Ectodermal cell (in vitro differentiated cells): ENCODE results near the gene ERP44.
"Not testable (repeated sequence)": the region's sequence is repeated elsewhere in the genome, so short reads cannot be mapped to it uniquely, and the experiment has no call there.

ENCODE experiments used
- H3K27ac ChIP-seq: 2 replicates; pipeline ENCODE4 v1.7.0; 2013; ENCODE audit warnings: mild to moderate bottlenecking, low read depth, low read length; ENCODE audit not compliant: insufficient read depth, poor library complexity, severe bottlenecking
- H3K27me3 ChIP-seq: 2 replicates; pipeline ENCODE4 v1.7.0; 2013; ENCODE audit warnings: mild to moderate bottlenecking, low read length; ENCODE audit not compliant: insufficient read depth, control insufficient read depth, poor library complexity, severe bottlenecking
- H3K36me3 ChIP-seq: one replicate; pipeline ENCODE4 v1.7.0; 2013; ENCODE audit warnings: low read length; ENCODE audit not compliant: control insufficient read depth, insufficient read depth
- H3K4me1 ChIP-seq: one replicate; pipeline ENCODE4 v1.7.0; 2013; ENCODE audit warnings: low read length; ENCODE audit not compliant: control insufficient read depth, insufficient read depth
- H3K4me3 ChIP-seq: 2 replicates; pipeline ENCODE4 v1.7.0; 2013; ENCODE audit warnings: low read depth, low read length, control low read depth; ENCODE audit not compliant: insufficient read depth
- H3K9me3 ChIP-seq: 2 replicates; pipeline ENCODE4 v1.7.0; 2013; ENCODE audit warnings: mild to moderate bottlenecking, low read length, moderate library complexity; ENCODE audit not compliant: control insufficient read depth
- WGBS, 2 experiments: methylation state at CpG; one replicate each; pipeline ENCODE4 v1.1.7; 2013; ENCODE audit warnings: missing lambda C conversion rate in 2 of 2; 5-methylcytosine and 5-hydroxymethylcytosine counted together

Gene ERP44

GRCh38 chr9:100101608-100102007 lies 2.8 kb upstream of the ERP44 start:
- Histone ChIP-seq H3K36me3 (peaks cover 6% of the 10 kb centered on the region), H3K27ac (no peak overlapping the region), H3K4me1 (no peaks in the 10 kb centered on the region), H3K4me3 (no peak overlapping the region), H3K27me3 (no peaks in the 10 kb centered on the region), H3K9me3 (no peaks in the 10 kb centered on the region)
- WGBS, 2 experiments: 90 to 96% methylated on average over 6 of the region's 6 CpGs

GRCh38 chr9:100100146-100100667 lies 1.4 kb upstream of the ERP44 start:
- Histone ChIP-seq H3K36me3 (no peaks in the 10 kb centered on the region), H3K4me3 (peak overlapping the region; percentile 93), H3K4me1 (no peaks in the 10 kb centered on the region), H3K9me3 (no peaks in the 10 kb centered on the region), H3K27me3 (no peaks in the 10 kb centered on the region), H3K27ac (no peak overlapping the region)
- whole genome bisulfite sequencing, 2 experiments: 93 to 100% methylated on average over 1 to 2 of the region's 2 CpGs

DNA sequence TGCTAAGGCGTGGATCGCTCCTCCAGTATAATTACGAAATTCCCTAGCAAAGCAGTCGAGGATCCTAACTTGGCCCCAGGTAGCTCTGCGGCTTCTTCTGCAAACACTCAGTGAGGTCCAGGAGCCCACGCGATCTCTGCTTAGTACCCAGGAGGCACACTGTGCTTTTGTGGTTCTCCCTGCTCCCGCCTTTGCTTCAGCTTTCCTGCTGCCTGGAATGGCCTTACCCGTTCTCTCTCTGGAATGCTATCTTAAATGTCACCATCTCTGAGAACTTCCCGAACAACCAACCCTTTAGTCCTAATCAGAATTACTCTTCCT lies 882 bp upstream of the ERP44 start:
- Histone ChIP-seq H3K9me3 (no peaks in the 10 kb centered on the region), H3K4me3 (peak overlapping the region; percentile 93), H3K27me3 (no peaks in the 10 kb centered on the region), H3K4me1 (no peaks in the 10 kb centered on the region), H3K36me3 (no peaks in the 10 kb centered on the region), H3K27ac (no peak overlapping the region)
- 21 to 25% methylated on average over 10 of the region's 10 CpGs for WGBS, 2 experiments

GRCh38 chr9:100098046-100098886 lies 534 bp downstream of the ERP44 start:
- WGBS, 2 experiments: 3 to 4% methylated on average over 37 of the region's 37 CpGs
- no peaks in the 10 kb centered on the region for H3K4me1 ChIP-seq

GRCh38 chr9:100096378-100096916 lies 2.4 kb downstream of the ERP44 start:
- 98% methylated on average over 2 of the region's 3 CpGs for WGBS, 2 experiments
- no peak overlapping the region for H3K4me3 ChIP-seq
- no peaks in the 10 kb centered on the region for H3K9me3 ChIP-seq
- no peaks in the 10 kb centered on the region for H3K4me1 ChIP-seq
- H3K27me3 ChIP-seq: no peaks in the 10 kb centered on the region
- no peaks in the 10 kb centered on the region for H3K36me3 ChIP-seq
- no peak overlapping the region for H3K27ac ChIP-seq

More at GRCh38 chr9:100098046-100098886, 534 bp downstream of the ERP44 start:
- no peaks in the 10 kb centered on the region for H3K27me3 ChIP-seq
- H3K4me3 ChIP-seq: peak overlapping the region; percentile 93
- H3K36me3 ChIP-seq: no peaks in the 10 kb centered on the region
- H3K9me3 ChIP-seq: no peaks in the 10 kb centered on the region
- H3K27ac ChIP-seq: peak overlapping the region; percentile 69

GRCh38 chr9:100094411-100094810 lies 4.4 kb downstream of the ERP44 start:
- not testable (repeated sequence) for H3K9me3 ChIP-seq, H3K4me3 ChIP-seq, H3K27me3 ChIP-seq, H3K36me3 ChIP-seq, H3K27ac ChIP-seq, H3K4me1 ChIP-seq
- WGBS, 2 experiments: 85 to 92% methylated on average over 2 of the region's 2 CpGs

GRCh38 chr9:100092066-100092465 lies 6.7 kb downstream of the ERP44 start:
- no peaks in the 10 kb centered on the region for H3K9me3 ChIP-seq
- H3K4me3 ChIP-seq: no peak overlapping the region
- WGBS, 2 experiments: 100% methylated on average over 1 of the region's 1 CpG; no CpG with 5 or more reads in 1 of the 2 experiments
- H3K27ac ChIP-seq: no peak overlapping the region
- H3K36me3 ChIP-seq: no peaks in the 10 kb centered on the region
- H3K4me1 ChIP-seq: no peaks in the 10 kb centered on the region
- no peaks in the 10 kb centered on the region for H3K27me3 ChIP-seq

DNA sequence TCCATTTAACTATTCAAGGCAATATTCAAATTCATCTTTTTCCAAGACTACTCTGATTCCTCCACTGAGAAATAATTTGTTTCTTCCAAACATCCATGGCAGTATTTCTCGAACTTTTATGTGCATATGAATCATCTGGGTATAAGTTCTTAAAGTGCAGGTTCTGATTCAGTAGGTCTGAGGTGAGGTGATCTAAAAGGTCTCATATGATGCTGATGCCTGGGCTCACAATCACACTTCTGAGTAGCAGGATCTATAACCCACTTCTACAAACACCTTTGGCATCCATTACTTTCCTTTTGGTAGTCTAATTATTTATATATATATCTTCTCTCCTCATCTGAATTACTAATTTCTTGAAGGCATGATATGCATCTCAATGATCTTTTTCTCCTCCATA lies 7.2 kb downstream of the ERP44 start:
- 91 to 94% methylated on average over 1 of the region's 1 CpG for WGBS, 2 experiments
- Histone ChIP-seq H3K27me3 (no peaks in the 10 kb centered on the region), H3K27ac (no peak overlapping the region), H3K36me3 (no peaks in the 10 kb centered on the region), H3K4me1 (no peaks in the 10 kb centered on the region), H3K9me3 (no peaks in the 10 kb centered on the region), H3K4me3 (no peak overlapping the region)

DNA sequence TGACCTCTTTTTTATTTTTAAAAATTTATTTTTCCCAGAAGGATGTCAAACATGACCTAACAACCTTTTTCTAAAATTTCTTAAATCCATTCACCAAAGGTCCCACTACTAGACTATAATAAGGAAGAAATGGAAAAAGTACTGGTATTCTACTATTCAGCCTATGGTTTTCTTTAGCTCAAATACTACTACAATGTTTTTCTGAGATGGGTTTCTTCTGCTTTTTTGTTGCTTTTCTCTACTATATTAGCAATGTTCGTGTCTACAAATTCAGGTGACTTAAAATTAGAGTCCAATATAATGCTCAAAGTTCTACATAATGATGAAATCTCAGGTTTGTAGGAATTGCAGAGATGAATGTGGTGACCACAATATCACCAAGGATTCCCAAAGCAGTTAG lies 7.9 kb downstream of the ERP44 start:
- no peak overlapping the region for H3K27ac ChIP-seq
- no peaks in the 10 kb centered on the region for H3K4me1 ChIP-seq
- H3K27me3 ChIP-seq: no peaks in the 10 kb centered on the region
- H3K9me3 ChIP-seq: no peaks in the 10 kb centered on the region
- no peak overlapping the region for H3K4me3 ChIP-seq
- WGBS, 2 experiments: 100% methylated on average over 1 of the region's 1 CpG; no CpG with 5 or more reads in 1 of the 2 experiments
- no peaks in the 10 kb centered on the region for H3K36me3 ChIP-seq

- Histone ChIP-seq H3K4me1 (no peaks in the 10 kb centered on the region), H3K27me3 (no peaks in the 10 kb centered on the region), H3K9me3 (no peaks in the 10 kb centered on the region), H3K36me3 (no peaks in the 10 kb centered on the region), H3K27ac (no peak overlapping the region), H3K4me3 (no peak overlapping the region)
- 71 to 82% methylated on average over 4 of the region's 4 CpGs for WGBS, 2 experiments
Measured at GRCh38 chr9:100088202-100088601, 10.6 kb downstream of the ERP44 start.
